H1 (cell line): ENCODE data around the gene MORC1. TPM values are rescaled to one million over a fixed set of nuclear protein-coding genes. Genes with fewer than 3 reads are reported as not detected.

Experiments
- CTCF ChIA-PET: fragments of 300-600 bp; sonication (Branson Sonifier 250); formaldehyde crosslinking; loops from one replicate; lab custom pipeline; 2021; ENCODE audit not compliant: partially characterized antibody; lab: Charles Lee
- POLR2A ChIA-PET: fragments of 300-600 bp; sonication (Branson Sonifier 250); formaldehyde crosslinking; loops from one replicate; lab custom pipeline; 2021; ENCODE audit warnings: inconsistent platforms; ENCODE audit not compliant: partially characterized antibody; lab: Charles Lee
- DNase-seq, 2 experiments: peaks; one replicate each; pipeline versions ENCODE4 v3.0.0 to v3.0.0-alpha.2; 2010 to 2022; ENCODE audit warnings: low spot score in 2 of 2, low read depth in 1 of 2, mixed read lengths in 1 of 2
- FAIRE-seq: peaks from 2 replicates; lab custom pipeline; 2011; peaks lifted over from hg19 to GRCh38; lab: Jason Lieb, UNC
- H2AFZ ChIP-seq: 2 replicates; pipeline ENCODE4 v1.8.1; 2012; ENCODE audit warnings: low read length, inconsistent platforms
- H2AK5ac ChIP-seq: 2 replicates; pipeline ENCODE4 v1.6.1; 2013; ENCODE audit warnings: low read depth, low read length
- H2BK120ac ChIP-seq: replicated peaks from 2 replicates; pipeline ENCODE3; 2013; ENCODE audit warnings: low read depth, low read length, inconsistent platforms
- H2BK12ac ChIP-seq: 2 replicates; pipeline ENCODE4 v1.6.1; 2013; ENCODE audit warnings: low read depth, low read length
- H2BK15ac ChIP-seq: 2 replicates; pipeline ENCODE4 v1.6.1; 2013; ENCODE audit warnings: low read length
- H2BK20ac ChIP-seq: 2 replicates; pipeline ENCODE4 v1.6.1; 2013; ENCODE audit warnings: low read length
- H2BK5ac ChIP-seq: 2 replicates; pipeline ENCODE4 v1.6.1; 2013; ENCODE audit warnings: low read depth, low read length
- H3K14ac ChIP-seq: 2 replicates; pipeline ENCODE4 v1.6.1; 2013; ENCODE audit warnings: inconsistent platforms; ENCODE audit not compliant: insufficient read length
- H3K18ac ChIP-seq: 2 replicates; pipeline ENCODE4 v1.6.1; 2013; ENCODE audit warnings: low read length; ENCODE audit errors: extremely low read depth
- H3K23ac ChIP-seq: 2 replicates; pipeline ENCODE4 v1.6.1; 2013; ENCODE audit warnings: inconsistent platforms; ENCODE audit not compliant: insufficient read length
- H3K23me2 ChIP-seq: 2 replicates; pipeline ENCODE4 v1.6.1; 2013; ENCODE audit warnings: low read depth, low read length
- H3K27ac ChIP-seq: 2 replicates; pipeline ENCODE4 v1.6.1; 2011; ENCODE audit warnings: low read depth, low read length, inconsistent platforms
- H3K27me3 ChIP-seq, 4 experiments: replicated peaks in 1 of 4; 1 replicate in 1 of 4; 2 replicates in 3 of 4; pipeline versions ENCODE4 v1.6.1 to v1.8.1; 2011 to 2013; ENCODE audit warnings: low read length in 3 of 4, mild to moderate bottlenecking in 3 of 4, inconsistent platforms in 2 of 4, mixed read lengths in 2 of 4, moderate library complexity in 1 of 4; ENCODE audit not compliant: control insufficient read depth in 3 of 4, insufficient read depth in 3 of 4; ENCODE audit errors: extremely low read depth in 1 of 4
- H3K36me3 ChIP-seq, 4 experiments: 2 replicates each; pipeline versions ENCODE4 v1.6.1 to v1.8.1; 2011 to 2013; ENCODE audit warnings: mild to moderate bottlenecking in 4 of 4, low read length in 3 of 4, moderate library complexity in 2 of 4, control low read depth in 1 of 4, inconsistent platforms in 1 of 4; ENCODE audit not compliant: insufficient read depth in 4 of 4, control insufficient read depth in 2 of 4
- H3K4ac ChIP-seq: replicated peaks from 2 replicates; pipeline ENCODE3; 2013; ENCODE audit warnings: low read length, low read depth, mixed read lengths, inconsistent platforms; ENCODE audit not compliant: insufficient read length
- H3K4me1 ChIP-seq, 4 experiments: replicated peaks in 1 of 4; 1 replicate in 1 of 4; 2 replicates in 3 of 4; pipeline versions ENCODE4 v1.6.1 to v1.8.1; 2011 to 2013; ENCODE audit warnings: low read length in 3 of 4, inconsistent platforms in 2 of 4, mixed read lengths in 1 of 4; ENCODE audit not compliant: insufficient read depth in 4 of 4, control insufficient read depth in 3 of 4
- H3K4me2 ChIP-seq, 2 experiments: 2 replicates each; pipeline versions ENCODE4 v1.6.1 to v1.8.1; 2011 to 2013; ENCODE audit warnings: low read depth in 2 of 2, low read length in 2 of 2, control low read depth in 1 of 2, inconsistent platforms in 1 of 2, mild to moderate bottlenecking in 1 of 2; ENCODE audit not compliant: insufficient read depth in 1 of 2
- H3K4me3 ChIP-seq, 4 experiments: fragments of 200-600, 300-600 bp in 1 of 4; sonication (generic), shearing (Covaris generic), sonication (Bioruptor Twin) in 1 of 4; 2 replicates each; pipeline versions ENCODE4 v1.5.1 to v1.8.1; 2011 to 2016; ENCODE audit warnings: low read length in 4 of 4, low read depth in 3 of 4, control low read depth in 2 of 4, inconsistent platforms in 2 of 4, mild to moderate bottlenecking in 2 of 4, mixed read lengths in 1 of 4, moderate library complexity in 1 of 4; ENCODE audit not compliant: insufficient read depth in 2 of 4; ENCODE audit errors: extremely low read depth in 1 of 4
- H3K56ac ChIP-seq: replicated peaks from 2 replicates; pipeline ENCODE3; 2013; ENCODE audit warnings: low read depth, mild to moderate bottlenecking, mixed read lengths, low read length, inconsistent platforms; ENCODE audit not compliant: insufficient read length
- H3K79me1 ChIP-seq: 2 replicates; pipeline ENCODE4 v1.6.1; 2013; ENCODE audit warnings: low read depth, low read length, control low read depth
- H3K79me2 ChIP-seq, 2 experiments: 2 replicates each; pipeline versions ENCODE4 v1.6.1 to v1.8.1; 2012 to 2013; ENCODE audit warnings: low read length in 2 of 2, mild to moderate bottlenecking in 2 of 2, inconsistent platforms in 1 of 2; ENCODE audit not compliant: insufficient read depth in 2 of 2, control insufficient read depth in 1 of 2
- H3K9ac ChIP-seq, 4 experiments: replicated peaks in 1 of 4; 1 replicate in 1 of 4; 2 replicates in 3 of 4; pipeline versions ENCODE4 v1.6.1 to v1.8.1; 2011 to 2013; ENCODE audit warnings: low read depth in 3 of 4, low read length in 3 of 4, control low read depth in 2 of 4, mild to moderate bottlenecking in 2 of 4, moderate library complexity in 2 of 4, inconsistent platforms in 1 of 4; ENCODE audit errors: extremely low read depth in 1 of 4
- H3K9me3 ChIP-seq, 2 experiments: 2 replicates each; pipeline versions ENCODE4 v1.6.1 to v1.8.1; 2012 to 2013; ENCODE audit warnings: mild to moderate bottlenecking in 2 of 2, moderate library complexity in 2 of 2, control low read depth in 1 of 2, inconsistent platforms in 1 of 2, low read depth in 1 of 2, low read length in 1 of 2, mixed read lengths in 1 of 2; ENCODE audit not compliant: insufficient read depth in 2 of 2
- H4K20me1 ChIP-seq, 2 experiments: replicated peaks in 1 of 2; 2 replicates each; pipeline versions ENCODE3 to v1.8.1; 2011 to 2013; ENCODE audit warnings: inconsistent platforms in 2 of 2, low read length in 2 of 2, mild to moderate bottlenecking in 1 of 2; ENCODE audit not compliant: insufficient read depth in 2 of 2, control insufficient read depth in 1 of 2
- H4K5ac ChIP-seq: 2 replicates; pipeline ENCODE4 v1.6.1; 2013; ENCODE audit warnings: low read length, low read depth, mixed read lengths, inconsistent platforms; ENCODE audit not compliant: insufficient read length
- H4K8ac ChIP-seq: 2 replicates; pipeline ENCODE4 v1.8.0; 2013; ENCODE audit warnings: mild to moderate bottlenecking, moderate library complexity, low read length, inconsistent platforms; ENCODE audit not compliant: insufficient read depth; ENCODE audit errors: extremely low read depth
- H4K91ac ChIP-seq: replicated peaks from 2 replicates; pipeline ENCODE3; 2013; ENCODE audit warnings: low read length, mixed read lengths, inconsistent platforms; ENCODE audit not compliant: insufficient read length
- ATF3 ChIP-seq: IDR thresholded peaks from 2 replicates; pipeline ENCODE4 v1.6.1; 2011; ENCODE audit warnings: low read depth, mild to moderate bottlenecking, low read length; ENCODE audit not compliant: insufficient read depth
- CTBP2 ChIP-seq: IDR thresholded peaks from 2 replicates; pipeline ENCODE4 v1.7.0; 2011; ENCODE audit warnings: borderline replicate concordance, mild to moderate bottlenecking, moderate library complexity, mixed read lengths, low read length; ENCODE audit not compliant: insufficient read depth, insufficient read length
- RXRA ChIP-seq: IDR thresholded peaks from 2 replicates; pipeline ENCODE4 v1.6.1; 2011; ENCODE audit warnings: low read depth, mild to moderate bottlenecking, low read length, moderate library complexity; ENCODE audit not compliant: insufficient read depth
- SUZ12 ChIP-seq: fragments of 200-600 bp; sonication (generic); IDR thresholded peaks from 2 replicates; pipeline ENCODE4 v1.6.1; 2012; ENCODE audit warnings: mild to moderate bottlenecking, inconsistent platforms, low read length, moderate library complexity, mixed read lengths
- WGBS, 2 experiments: shearing (Covaris generic) in 1 of 2; methylation state at CpG; one replicate each; pipeline versions ENCODE4 v1.1.6 to v1.1.7; 2013 to 2015; ENCODE audit warnings: low lambda C conversion rate in 2 of 2, mixed read lengths in 2 of 2, inconsistent platforms in 1 of 2, low coverage in 1 of 2, missing lambda C conversion rate in 1 of 2; ENCODE audit not compliant: insufficient replicate concordance in 2 of 2, insufficient coverage in 1 of 2, insufficient read length in 1 of 2; ENCODE audit errors: extremely low coverage in 1 of 2, missing lambda C conversion rate in 1 of 2; 5-methylcytosine and 5-hydroxymethylcytosine counted together
- polyA plus RNA-seq, 7 experiments: library from polyadenylated mRNA; depleted of rRNA in 3 of 7; stranded (reverse) in 5 of 7; unstranded in 2 of 7; fragments of >200 nt in 5 of 7; fragments of 200-250 nt in 2 of 7; gene quantifications; 1 replicate in 5 of 7; 2 replicates in 1 of 7; 4 replicates in 1 of 7; pipeline versions ENCODE4 v1.2.1 to v1.2.3, GENCODE V29; 2011 to 2013; ENCODE audit warnings: missing spikeins in 2 of 7, mixed read lengths in 2 of 7
- total RNA-seq: library from RNA; stranded (reverse); fragmentation: NEBNext Ultra II Directional; extraction: Animal tissue kit (Norgen Biotek cat#: 25700); gene quantifications from 2 replicates; pipeline ENCODE4 v1.2.1, GENCODE V29; 2021

MORC1 gene
- total and polyA plus RNA-seq, 2 of the 8 experiments (the other 6 are each of a cell fraction or from before 2014, with no cell fraction given) = not detected

- H4K20me1 ChIP-seq = no peaks in the 10 kb centered on the region
- no peak overlapping the region for H2BK12ac ChIP-seq
- ChIA-PET POLR2A (no interaction called here), CTCF (interaction anchor here (0.7 to 1.6 kb wide), 2 partner anchors 50 to 168 kb away, joined by 3 to 5 read pairs; no protein-coding TSS in a partner anchor)
- H3K27ac ChIP-seq = no peak overlapping the region
- H4K5ac ChIP-seq = no peak overlapping the region
- H2BK120ac ChIP-seq = no peak overlapping the region
- no peak overlapping the region for H4K91ac ChIP-seq
- no peak overlapping the region for H3K9ac ChIP-seq
- H2BK20ac ChIP-seq = no peak overlapping the region
- H3K9me3 ChIP-seq = 0 out of 4 replicates have a peak, but pooled peaks cover 0 to 4% of the 10 kb centered on the region in 2 experiments
- no peaks in the 10 kb centered on the region for H3K79me2 ChIP-seq
- no peaks in the 10 kb centered on the region for H3K36me3 ChIP-seq
- H2AFZ ChIP-seq = no peak overlapping the region
- H3K79me1 ChIP-seq = no peaks in the 10 kb centered on the region
- H2AK5ac ChIP-seq = no peak overlapping the region
- H2BK5ac ChIP-seq = no peak overlapping the region
- H3K4me1 ChIP-seq = no peaks in the 10 kb centered on the region
- no peak overlapping the region for H3K4me2 ChIP-seq
- no peak overlapping the region for H3K4ac ChIP-seq
- no peak overlapping the region for H3K23ac ChIP-seq
- 82% methylated on average over 5 of the region's 5 CpGs; no CpG with 5 or more reads in 1 of the 2 experiments for WGBS, 2 experiments
- DNase-seq (no peak), FAIRE-seq (no peak)
- no peaks in the 10 kb centered on the region for H3K23me2 ChIP-seq
- H3K27me3 ChIP-seq = no peaks in the 10 kb centered on the region
- no peak overlapping the region for H3K14ac ChIP-seq
- no peak overlapping the region for H2BK15ac ChIP-seq
- H3K4me3 ChIP-seq = no peak overlapping the region
- no peak overlapping the region for H3K18ac ChIP-seq
- no peak overlapping the region for H3K56ac ChIP-seq
- H4K8ac ChIP-seq = no peak overlapping the region
- TF ChIP-seq ATF3 (no peak), RXRA (no peak), CTBP2 (no peak), SUZ12 (no peak)
These were observed 15.0 kb upstream of the MORC1 start for GRCh38 chr3:109132801-109133473.
